Activated naive CD8-positive, alpha-beta T cell treated with anti-CD3 and anti-CD28 coated beads for 36 hours (primary cell): ENCODE results near the gene P2RY2. TPM values are rescaled to one million over a fixed set of nuclear protein-coding genes. Genes with fewer than 3 reads are reported as not detected.

ENCODE experiments used
- DNase-seq: peaks from one replicate; pipeline ENCODE4 v3.0.0; 2021
- H3K27ac Mint-ChIP-seq: one replicate; pipeline ENCODE4 v1.8.0; 2022; ENCODE audit warnings: mild to moderate bottlenecking, moderate library complexity, mixed read lengths
- H3K27me3 Mint-ChIP-seq: one replicate; pipeline ENCODE4 v1.8.0; 2022; ENCODE audit warnings: mild to moderate bottlenecking, mixed read lengths
- H3K36me3 Mint-ChIP-seq: one replicate; pipeline ENCODE4 v1.8.0; 2021; ENCODE audit warnings: mild to moderate bottlenecking, mixed read lengths
- H3K4me1 Mint-ChIP-seq: one replicate; pipeline ENCODE4 v1.8.0; 2021; ENCODE audit warnings: mixed read lengths
- H3K4me3 Mint-ChIP-seq: one replicate; pipeline ENCODE4 v1.8.0; 2022; ENCODE audit warnings: mild to moderate bottlenecking, moderate library complexity, mixed read lengths
- H3K9me3 Mint-ChIP-seq: one replicate; pipeline ENCODE4 v1.8.0; 2022; ENCODE audit warnings: mixed read lengths
- total RNA-seq, 2 experiments: library from RNA; stranded (reverse); gene quantifications; one replicate each; pipeline ENCODE4 v1.2.3, GENCODE V29; 2021

P2RY2 gene
- total RNA-seq, 2 experiments from 2014 or later: not detected

DNA sequence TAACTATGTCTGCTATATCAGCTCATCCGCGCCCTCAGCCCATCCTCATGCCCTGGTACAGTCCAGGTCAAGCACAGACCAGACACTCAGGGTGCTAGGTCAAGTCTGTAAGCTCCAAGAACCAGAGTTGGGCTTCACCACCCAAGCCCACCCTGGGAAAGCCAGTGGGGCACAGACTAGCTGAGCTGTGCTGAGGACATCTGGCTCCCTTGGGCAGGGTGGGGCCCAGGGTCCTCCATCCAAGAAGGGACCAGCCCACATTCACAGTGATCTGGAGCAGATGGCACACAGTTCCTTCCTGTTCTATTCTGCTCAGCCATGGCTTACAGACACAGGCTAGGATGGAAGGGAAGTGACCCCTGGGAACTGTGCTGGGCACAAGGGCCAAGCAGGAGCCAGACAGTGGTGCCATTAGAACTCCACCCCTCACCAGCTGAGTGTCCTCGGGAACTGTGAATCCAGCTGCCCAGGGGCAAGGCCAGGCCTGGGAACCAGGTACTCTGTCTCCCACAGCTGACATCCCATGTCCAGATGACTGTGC, 63.2 kb downstream of the P2RY2 start:
- DNase-seq: no peak
- Mint-ChIP-seq H3K27me3 (no peaks in the 10 kb centered on the region), H3K4me3 (no peak overlapping the region), H3K27ac (no peak overlapping the region), H3K36me3 (no peaks in the 10 kb centered on the region), H3K9me3 (no peaks in the 10 kb centered on the region), H3K4me1 (no peaks in the 10 kb centered on the region)

DNA sequence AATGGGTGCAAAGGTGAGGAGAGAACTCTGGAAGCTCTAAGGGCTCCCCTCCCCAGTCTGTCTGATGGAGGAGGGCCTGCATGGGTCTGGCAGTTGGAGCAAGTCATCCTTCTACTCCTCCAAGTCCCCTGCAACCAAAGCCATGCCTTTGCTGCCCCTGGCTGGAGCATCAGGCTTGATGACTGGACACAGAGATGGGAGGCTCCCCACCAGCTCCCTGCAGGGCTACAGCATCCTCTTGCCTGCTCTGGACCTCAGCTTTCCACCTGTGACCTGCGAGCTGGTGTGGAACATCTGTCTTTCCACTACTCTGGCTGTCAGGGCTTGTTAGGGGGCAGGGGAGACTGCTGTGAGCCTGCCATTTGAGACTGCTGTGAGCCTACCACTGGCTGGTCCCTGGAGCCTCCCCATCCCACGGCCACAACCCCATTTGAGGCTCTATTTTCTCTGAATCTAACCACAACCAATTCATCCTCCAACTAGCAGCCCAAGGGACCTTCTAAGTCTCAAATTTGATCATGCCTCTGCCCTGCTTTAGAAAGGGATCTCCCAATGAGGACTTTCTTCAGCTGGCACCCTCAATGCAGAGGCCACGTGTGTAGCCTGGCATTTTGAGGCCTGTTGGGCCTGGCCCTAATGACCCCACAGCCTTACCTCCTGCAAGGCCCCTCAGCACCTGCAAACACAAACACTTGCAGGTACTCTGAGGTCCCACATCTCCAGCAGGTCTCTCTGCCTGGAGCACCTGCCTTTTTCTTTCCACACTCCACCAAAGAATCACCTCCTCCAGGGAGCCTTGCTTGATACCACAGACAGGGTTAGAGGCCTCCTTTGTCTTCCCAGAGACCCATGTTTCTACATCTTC, 63.9 kb downstream of the P2RY2 start:
- Mint-ChIP-seq H3K4me3 (no peak overlapping the region), H3K9me3 (no peaks in the 10 kb centered on the region), H3K36me3 (no peaks in the 10 kb centered on the region), H3K4me1 (no peaks in the 10 kb centered on the region), H3K27me3 (no peaks in the 10 kb centered on the region), H3K27ac (no peak overlapping the region)
- DNase-seq: no peak

- Mint-ChIP-seq H3K9me3 (no peaks in the 10 kb centered on the region), H3K4me3 (no peak overlapping the region), H3K27ac (no peak overlapping the region), H3K36me3 (no peaks in the 10 kb centered on the region), H3K27me3 (no peaks in the 10 kb centered on the region), H3K4me1 (no peaks in the 10 kb centered on the region)
- no peak for DNase-seq
Measured at GRCh38 chr11:73283276-73284000, 65.4 kb downstream of the P2RY2 start.

- Mint-ChIP-seq H3K27me3 (no peaks in the 10 kb centered on the region), H3K4me3 (no peak overlapping the region), H3K9me3 (no peaks in the 10 kb centered on the region), H3K36me3 (no peaks in the 10 kb centered on the region), H3K27ac (no peak overlapping the region), H3K4me1 (peaks cover 5% of the 10 kb centered on the region)
- DNase-seq: no peak
Measured at GRCh38 chr11:73284106-73284505, 66.0 kb downstream of the P2RY2 start.

GRCh38 chr11:73285721-73286120, 67.6 kb downstream of the P2RY2 start:
- Mint-ChIP-seq H3K27ac (no peak overlapping the region), H3K9me3 (no peaks in the 10 kb centered on the region), H3K4me3 (no peak overlapping the region), H3K36me3 (no peaks in the 10 kb centered on the region), H3K27me3 (no peaks in the 10 kb centered on the region), H3K4me1 (peaks cover 8% of the 10 kb centered on the region)
- no peak for DNase-seq

Other genes with a start within 250 kb of the P2RY2 start
- gene FCHSD2, start 76.0 kb upstream of the P2RY2 start, total RNA-seq: 10 to 100 TPM; 19.9 to 22.6 TPM
- gene P2RY6, start 54.1 kb downstream of the P2RY2 start, total RNA-seq: not detected
- gene ARHGEF17, start 90.0 kb downstream of the P2RY2 start, total RNA-seq: under 1 TPM in 1 of 2 experiments, not detected in 1; 0.08 TPM
- 10 to 100 TPM; 23.2 to 24.2 TPM for gene RELT, start 158.1 kb downstream of the P2RY2 start, total RNA-seq